Nephron progenitor cell (in vitro differentiated cells): Measurements from ENCODE around the gene FANCF.

ENCODE experiments used
- DNase-seq: peaks from one replicate; pipeline ENCODE4 v3.0.0; 2021
- H3K27ac Mint-ChIP-seq: 2 replicates; pipeline ENCODE4 v1.8.0; 2021; ENCODE audit warnings: mild to moderate bottlenecking, moderate library complexity, mixed read lengths
- H3K27me3 Mint-ChIP-seq: 2 replicates; pipeline ENCODE4 v1.8.0; 2021; ENCODE audit warnings: mild to moderate bottlenecking, low read depth, mixed read lengths; ENCODE audit not compliant: poor library complexity
- H3K36me3 Mint-ChIP-seq: 2 replicates; pipeline ENCODE4 v1.8.0; 2021; ENCODE audit warnings: low read depth, mixed read lengths
- H3K4me1 Mint-ChIP-seq: 2 replicates; pipeline ENCODE4 v1.8.0; 2021; ENCODE audit warnings: mixed read lengths
- H3K4me3 Mint-ChIP-seq: 2 replicates; pipeline ENCODE4 v1.8.0; 2021; ENCODE audit warnings: mild to moderate bottlenecking, moderate library complexity, mixed read lengths
- H3K9me3 Mint-ChIP-seq: 2 replicates; pipeline ENCODE4 v1.8.0; 2021; ENCODE audit warnings: mild to moderate bottlenecking, moderate library complexity, mixed read lengths
- CTCF ChIP-seq: fragments of 200-600 bp; sonication (generic); IDR thresholded peaks from 2 replicates; pipeline ENCODE4 v1.5.0; 2021; ENCODE audit warnings: antibody characterized with exemption

Gene FANCF

GRCh38 chr11:22603933-22604332 is 21.7 kb downstream of the FANCF start:
- DNase-seq = no peak
- TF ChIP-seq CTCF = no peak
- no peaks in the 10 kb centered on the region for H3K4me1 Mint-ChIP-seq
- no peak overlapping the region for H3K27ac Mint-ChIP-seq
- H3K4me3 Mint-ChIP-seq = no peak overlapping the region
- H3K9me3 Mint-ChIP-seq = no peaks in the 10 kb centered on the region
- H3K27me3 Mint-ChIP-seq = peaks cover 2% of the 10 kb centered on the region
- H3K36me3 Mint-ChIP-seq = no peaks in the 10 kb centered on the region

- no peak for DNase-seq
- no peaks in the 10 kb centered on the region for H3K36me3 Mint-ChIP-seq
- peaks cover 3% of the 10 kb centered on the region for H3K27me3 Mint-ChIP-seq
- TF ChIP-seq CTCF = no peak
- no peaks in the 10 kb centered on the region for H3K4me1 Mint-ChIP-seq
- H3K9me3 Mint-ChIP-seq = peaks cover 3% of the 10 kb centered on the region
- no peak overlapping the region for H3K27ac Mint-ChIP-seq
- no peak overlapping the region for H3K4me3 Mint-ChIP-seq
These were observed 23.1 kb downstream of the FANCF start for GRCh38 chr11:22602504-22602903.

- Mint-ChIP-seq H3K4me1 (no peaks in the 10 kb centered on the region), H3K27me3 (peaks cover 3% of the 10 kb centered on the region), H3K9me3 (peaks cover 16% of the 10 kb centered on the region), H3K27ac (no peak overlapping the region), H3K4me3 (no peak overlapping the region), H3K36me3 (no peaks in the 10 kb centered on the region)
- no peak for TF ChIP-seq CTCF
- no peak for DNase-seq
These were observed 26.2 kb downstream of the FANCF start for GRCh38 chr11:22599458-22599857.

GRCh38 chr11:22597062-22597461 is 28.6 kb downstream of the FANCF start:
- no peaks in the 10 kb centered on the region for H3K4me1 Mint-ChIP-seq
- DNase-seq = no peak
- no peaks in the 10 kb centered on the region for H3K36me3 Mint-ChIP-seq
- peaks cover 16% of the 10 kb centered on the region for H3K9me3 Mint-ChIP-seq
- TF ChIP-seq CTCF = no peak
- peaks cover 7% of the 10 kb centered on the region for H3K27me3 Mint-ChIP-seq
- H3K27ac Mint-ChIP-seq = no peak overlapping the region
- H3K4me3 Mint-ChIP-seq = no peak overlapping the region

GRCh38 chr11:22584976-22585375 is 40.6 kb downstream of the FANCF start:
- no peaks in the 10 kb centered on the region for H3K27me3 Mint-ChIP-seq
- H3K36me3 Mint-ChIP-seq = no peaks in the 10 kb centered on the region
- H3K4me1 Mint-ChIP-seq = no peaks in the 10 kb centered on the region
- no peak for TF ChIP-seq CTCF
- no peak for DNase-seq
- no peak overlapping the region for H3K27ac Mint-ChIP-seq
- no peak overlapping the region for H3K4me3 Mint-ChIP-seq
- H3K9me3 Mint-ChIP-seq = no peaks in the 10 kb centered on the region

GRCh38 chr11:22583963-22584492 is 41.6 kb downstream of the FANCF start:
- no peak for TF ChIP-seq CTCF
- no peak overlapping the region for H3K27ac Mint-ChIP-seq
- H3K4me3 Mint-ChIP-seq = no peak overlapping the region
- no peaks in the 10 kb centered on the region for H3K4me1 Mint-ChIP-seq
- no peaks in the 10 kb centered on the region for H3K27me3 Mint-ChIP-seq
- DNase-seq = no peak
- H3K36me3 Mint-ChIP-seq = no peaks in the 10 kb centered on the region
- H3K9me3 Mint-ChIP-seq = no peaks in the 10 kb centered on the region
